NCI-H146 treated with DMSO at 0.1 percent for 48 hours (cell line): Measurements from ENCODE around the gene FPR2.

ENCODE experiments used
- DNase-seq: peaks from one replicate; lab custom pipeline; 2025; ENCODE audit not compliant: unreplicated experiment; lab: John Stamatoyannopoulos, UW

FPR2 gene

DNA sequence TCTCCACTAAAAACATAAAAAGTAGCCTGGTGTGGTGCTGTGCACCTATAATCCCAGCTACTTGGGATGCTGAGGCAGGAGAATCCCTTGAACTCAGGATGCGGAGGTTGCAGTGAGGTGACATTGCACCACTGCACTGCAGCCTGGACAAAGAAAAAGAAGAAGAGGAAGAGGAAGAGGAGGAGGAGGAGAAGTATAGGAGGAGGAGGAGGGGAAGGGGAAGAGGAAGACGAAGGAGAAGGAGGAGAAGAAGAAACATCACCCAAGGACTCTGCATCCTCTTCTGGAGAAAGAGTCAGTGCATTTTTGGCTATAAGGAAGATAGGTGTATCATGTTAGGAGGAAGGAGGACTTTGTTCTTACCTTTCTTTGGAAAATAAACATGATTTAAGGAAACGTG, 21.0 kb downstream of the FPR2 start:
- no peak for DNase-seq

GRCh38 chr19:51783372-51783771, 22.4 kb downstream of the FPR2 start:
- no peak for DNase-seq

GRCh38 chr19:51784109-51784785, 23.3 kb downstream of the FPR2 start:
- no peak for DNase-seq

GRCh38 chr19:51784922-51785690, 24.1 kb downstream of the FPR2 start:
- no peak for DNase-seq

GRCh38 chr19:51786646-51787494, 25.9 kb downstream of the FPR2 start:
- no peak for DNase-seq

GRCh38 chr19:51788029-51788428, 27.0 kb downstream of the FPR2 start:
- no peak for DNase-seq

DNA sequence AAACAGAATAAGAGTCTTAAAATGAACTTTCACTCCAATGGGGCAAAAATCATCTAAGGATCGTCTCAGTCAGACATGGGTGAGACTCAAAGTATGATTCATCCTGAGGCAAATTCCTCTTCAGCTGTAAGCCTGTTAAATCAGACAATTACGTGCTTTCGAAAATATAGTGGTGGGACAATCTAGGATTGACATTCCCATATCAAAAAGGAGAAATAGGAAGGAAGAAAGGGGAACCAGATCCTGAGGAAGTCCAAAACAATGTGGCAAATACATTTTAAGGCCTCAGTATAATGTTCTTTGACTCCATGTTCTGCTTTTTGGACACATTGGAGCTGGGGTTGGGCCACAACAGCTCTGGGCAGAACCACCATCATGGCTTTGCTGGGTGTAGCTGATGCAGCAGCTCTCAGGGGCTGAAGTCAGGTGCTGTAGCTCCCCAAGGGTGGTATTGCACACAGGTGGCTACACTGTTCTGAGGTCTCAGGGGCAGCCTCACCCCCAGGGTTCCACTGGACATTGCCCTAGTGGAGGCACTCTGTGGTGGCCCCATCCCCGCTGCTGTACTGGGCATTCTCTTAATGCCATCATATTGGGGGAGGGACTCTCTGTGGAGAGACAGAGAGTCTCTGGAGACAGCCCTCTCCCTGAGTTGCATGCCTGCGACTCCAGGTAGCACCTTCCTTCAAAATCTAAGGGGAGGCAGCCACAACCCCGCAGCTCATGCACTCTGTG, 28.2 kb downstream of the FPR2 start:
- DNase-seq: no peak

GRCh38 chr19:51792932-51793331, 32.0 kb downstream of the FPR2 start:
- no peak for DNase-seq

GRCh38 chr19:51793994-51794393, 33.0 kb downstream of the FPR2 start:
- no peak for DNase-seq

GRCh38 chr19:51794885-51795490, 34.0 kb downstream of the FPR2 start, which contains the start of gene FPR3:
FPR3 (plus strand) TSS chr19:51795157; CDS start chr19:51823749, 28,592 bp downstream.
- DNase-seq: no peak

GRCh38 chr19:51796195-51796679, 35.3 kb downstream of the FPR2 start:
- DNase-seq: no peak

GRCh38 chr19:51797480-51797879, 36.5 kb downstream of the FPR2 start:
- DNase-seq: no peak

DNA sequence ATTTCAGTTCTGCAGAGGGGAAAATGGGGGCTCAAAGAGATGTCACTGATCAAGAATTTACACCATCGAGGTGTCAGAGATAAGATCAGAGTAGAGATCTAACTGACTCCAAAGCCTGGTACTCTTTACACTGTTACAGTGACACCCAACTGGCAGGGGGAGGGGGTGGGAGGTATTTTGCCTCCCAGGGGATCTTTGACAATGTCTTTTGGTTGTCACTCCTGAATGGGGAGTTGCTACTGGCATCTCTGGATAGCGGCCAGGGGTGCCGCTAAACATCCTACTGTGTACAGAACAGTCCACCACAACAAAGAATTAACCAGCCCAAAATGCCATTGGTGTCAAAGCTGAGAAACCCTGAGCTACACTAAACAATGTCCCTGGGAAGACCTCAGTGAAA, 37.1 kb downstream of the FPR2 start:
- no peak for DNase-seq

- DNase-seq: no peak
Observed at GRCh38 chr19:51799034-51799773, 38.2 kb downstream of the FPR2 start.

DNA sequence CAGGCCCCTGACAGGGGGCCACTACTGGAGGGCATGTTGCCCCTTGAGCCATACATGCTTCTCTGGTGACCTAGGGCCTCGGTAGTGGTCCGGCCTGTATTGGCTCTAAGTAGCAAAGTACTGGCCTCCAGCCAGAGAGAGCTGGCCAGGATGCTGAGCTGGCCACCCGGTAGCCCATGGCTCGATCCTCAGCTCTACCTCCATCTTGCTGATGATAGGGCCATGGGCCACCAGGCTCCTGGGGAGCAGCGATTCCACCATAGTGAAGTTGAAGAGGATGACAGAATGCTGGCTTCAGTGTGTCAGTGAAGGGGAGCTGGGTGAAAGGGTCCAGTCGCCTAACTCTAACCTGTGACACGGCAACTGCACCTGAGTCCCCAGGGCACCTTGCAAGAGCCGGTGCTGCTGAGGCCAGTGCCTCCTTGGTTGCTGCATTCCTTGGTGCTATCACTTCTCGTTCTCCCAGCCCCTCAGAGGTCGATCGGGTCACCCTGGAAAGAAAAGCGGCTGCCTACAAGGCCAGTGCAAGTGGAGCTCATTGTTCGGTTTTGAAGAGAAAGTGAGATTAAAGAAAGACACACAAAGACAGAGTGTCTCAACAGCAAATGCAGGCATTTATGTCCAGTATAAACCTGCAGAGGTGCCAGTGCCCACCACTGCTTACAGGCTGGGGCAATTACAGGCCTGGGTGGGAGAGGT, 38.9 kb downstream of the FPR2 start:
- DNase-seq: no peak

- no peak for DNase-seq
Observed at GRCh38 chr19:51800473-51801244, 39.7 kb downstream of the FPR2 start.

GRCh38 chr19:51802775-51803174, 41.8 kb downstream of the FPR2 start:
- no peak for DNase-seq

GRCh38 chr19:51803519-51803918, 42.5 kb downstream of the FPR2 start:
- DNase-seq: no peak
